CD14-positive monocyte (primary cell): ENCODE measurements around the gene ALOX15. TPM values are rescaled to one million over a fixed set of nuclear protein-coding genes. Genes with fewer than 3 reads are reported as not detected.
A peak's percentile ranks its signal among the peaks of the same experiment; 100 is the strongest.

Experiments
- DNase-seq, 3 donors: peaks; one replicate each; pipeline ENCODE4 v3.0.0-alpha.2; 2011 to 2022
- H2AFZ ChIP-seq: 2 replicates; pipeline ENCODE4 v1.6.0; 2012; ENCODE audit warnings: mild to moderate bottlenecking, low read depth, low read length, inconsistent platforms; ENCODE audit not compliant: insufficient read depth, poor library complexity, severe bottlenecking
- H3K27ac ChIP-seq, 2 donors: 1 replicate in 1 of 2; 2 replicates in 1 of 2; pipeline ENCODE4 v1.5.1; 2012 to 2013; ENCODE audit warnings: low read length in 2 of 2, control low read depth in 1 of 2, inconsistent platforms in 1 of 2, low read depth in 1 of 2, mild to moderate bottlenecking in 1 of 2
- H3K27me3 ChIP-seq, 2 donors: one replicate each; pipeline versions ENCODE4 v1.6.0 to v1.6.1; 2011 to 2013; ENCODE audit warnings: low read length in 2 of 2; ENCODE audit not compliant: control insufficient read depth in 2 of 2, insufficient read depth in 2 of 2
- H3K36me3 ChIP-seq, 2 donors: replicated peaks in 1 of 2; 1 replicate in 1 of 2; 2 replicates in 1 of 2; pipeline versions ENCODE4 v1.5.1 to v1.6.1; 2012 to 2013; ENCODE audit warnings: low read length in 2 of 2, control low read depth in 1 of 2, inconsistent platforms in 1 of 2, mild to moderate bottlenecking in 1 of 2; ENCODE audit not compliant: insufficient read depth in 2 of 2, control insufficient read depth in 1 of 2
- H3K4me1 ChIP-seq, 2 donors: 1 replicate in 1 of 2; 2 replicates in 1 of 2; pipeline versions ENCODE4 v1.5.1 to v1.6.1; 2012 to 2013; ENCODE audit warnings: low read length in 2 of 2, control low read depth in 1 of 2, inconsistent platforms in 1 of 2, mild to moderate bottlenecking in 1 of 2, moderate library complexity in 1 of 2; ENCODE audit not compliant: insufficient read depth in 2 of 2, control insufficient read depth in 1 of 2
- H3K4me2 ChIP-seq: replicated peaks from 2 replicates; pipeline ENCODE3; 2012; ENCODE audit warnings: low read length, moderate library complexity, mild to moderate bottlenecking; ENCODE audit not compliant: poor library complexity, severe bottlenecking; ENCODE audit errors: extremely low read depth
- H3K4me3 ChIP-seq, 3 experiments: fragments of 200-600 bp in 1 of 3; sonication (generic) in 1 of 3; replicated peaks in 1 of 3; 1 replicate in 2 of 3; 2 replicates in 1 of 3; pipeline ENCODE4 v1.5.1; 2011 to 2013; ENCODE audit warnings: low read length in 3 of 3, mild to moderate bottlenecking in 3 of 3, control low read depth in 2 of 3, low read depth in 2 of 3, inconsistent platforms in 1 of 3, moderate library complexity in 1 of 3
- H3K79me2 ChIP-seq: 2 replicates; pipeline ENCODE4 v1.6.0; 2012; ENCODE audit warnings: mild to moderate bottlenecking, control low read depth, inconsistent platforms, low read length, moderate library complexity; ENCODE audit not compliant: insufficient read depth
- H3K9ac ChIP-seq: 2 replicates; pipeline ENCODE4 v1.6.0; 2017; ENCODE audit warnings: low read length, mild to moderate bottlenecking; ENCODE audit not compliant: insufficient read depth, poor library complexity, severe bottlenecking
- H3K9me3 ChIP-seq, 2 donors: replicated peaks in 1 of 2; 1 replicate in 1 of 2; 2 replicates in 1 of 2; pipeline versions ENCODE4 v1.5.1 to v1.6.1; 2012 to 2013; ENCODE audit warnings: low read length in 2 of 2, control low read depth in 1 of 2; ENCODE audit not compliant: control insufficient read depth in 1 of 2, insufficient read depth in 1 of 2
- H4K20me1 ChIP-seq: 2 replicates; pipeline ENCODE4 v1.6.0; 2012; ENCODE audit warnings: mild to moderate bottlenecking, low read length, control low read depth, moderate library complexity; ENCODE audit not compliant: insufficient read depth
- H3K27ac Mint-ChIP-seq, 7 donors: one replicate each; pipeline ENCODE4 v1.8.0; 2020; ENCODE audit warnings: mild to moderate bottlenecking in 7 of 7, mixed read lengths in 7 of 7, moderate library complexity in 6 of 7, inconsistent platforms in 2 of 7
- H3K27me3 Mint-ChIP-seq, 3 donors: one replicate each; pipeline ENCODE4 v1.8.0; 2021 to 2022; ENCODE audit warnings: low read depth in 3 of 3, mild to moderate bottlenecking in 3 of 3, mixed read lengths in 3 of 3, moderate library complexity in 3 of 3, inconsistent platforms in 1 of 3
- H3K36me3 Mint-ChIP-seq, 2 donors: one replicate each; pipeline ENCODE4 v1.8.0; 2020; ENCODE audit warnings: mixed read lengths in 2 of 2, inconsistent platforms in 1 of 2, mild to moderate bottlenecking in 1 of 2
- H3K4me1 Mint-ChIP-seq: one replicate; pipeline ENCODE4 v1.8.0; 2020; ENCODE audit warnings: mild to moderate bottlenecking, mixed read lengths
- H3K4me3 Mint-ChIP-seq, 2 donors: one replicate each; pipeline ENCODE4 v1.8.0; 2020; ENCODE audit warnings: mild to moderate bottlenecking in 2 of 2, mixed read lengths in 2 of 2, moderate library complexity in 1 of 2
- H3K9me3 Mint-ChIP-seq, 7 donors: one replicate each; pipeline ENCODE4 v1.8.0; 2020 to 2022; ENCODE audit warnings: mixed read lengths in 7 of 7, mild to moderate bottlenecking in 6 of 7, moderate library complexity in 6 of 7, inconsistent platforms in 2 of 7
- CTCF ChIP-seq: fragments of 200-600 bp; IDR thresholded peaks from one replicate; pipeline ENCODE4 v1.8.0; 2022; ENCODE audit warnings: antibody characterized with exemption, mild to moderate bottlenecking
- WGBS: methylation state at CpG from one replicate; pipeline ENCODE4 v1.1.5; 2013; ENCODE audit warnings: missing lambda C conversion rate; ENCODE audit not compliant: insufficient coverage; 5-methylcytosine and 5-hydroxymethylcytosine counted together
- intact Hi-C, 2 donors: fragments of 100-400 bp; cut with micrococcal nuclease; formaldehyde crosslinking; loops; one replicate each; pipeline versions ENCODE4 v1.15.0 to v1.15.1; 2023
- polyA plus RNA-seq, 3 donors: library from polyadenylated mRNA; depleted of rRNA in 1 of 3; unstranded in 2 of 3; stranded (reverse) in 1 of 3; fragments of 300-500 nt in 2 of 3; fragments of >200 nt in 1 of 3; fragmentation: Illumina TruSeq in 2 of 3; gene quantifications; 1 replicate in 2 of 3; 2 replicates in 1 of 3; pipeline ENCODE4 v1.2.3, GENCODE V29; 2012 to 2021

The ALOX15 gene
- polyA plus RNA-seq, 3 donors, result 0.05 to 0.13 TPM; not detected in 1

GRCh38 chr17:4678448-4679026 lies 37.1 kb upstream of the ALOX15 start:
- Histone ChIP-seq H3K9me3 (no peaks in the 10 kb centered on the region), H3K4me2 (no peak overlapping the region), H4K20me1 (no peaks in the 10 kb centered on the region), H3K4me1 (no peaks in the 10 kb centered on the region), H3K27me3 (no peaks in the 10 kb centered on the region), H3K27ac (no peak overlapping the region), H2AFZ (no peak overlapping the region), H3K9ac (no peak overlapping the region), H3K4me3 (no peak overlapping the region), H3K79me2 (no peaks in the 10 kb centered on the region), H3K36me3 (peaks cover 59 to 94% of the 10 kb centered on the region in 2 donors)
- no peak for DNase-seq
- Mint-ChIP-seq H3K4me3 (no peak overlapping the region), H3K27ac (no peak overlapping the region), H3K27me3 (no peaks in the 10 kb centered on the region), H3K4me1 (no peaks in the 10 kb centered on the region), H3K9me3 (no peaks in the 10 kb centered on the region), H3K36me3 (peaks cover 80 to 89% of the 10 kb centered on the region in 2 donors)
- WGBS, result 29% methylated on average over 12 of the region's 14 CpGs
- intact Hi-C loops, result no loop called here
- no peak for TF ChIP-seq CTCF

- Mint-ChIP-seq H3K36me3 (peaks cover 83 to 92% of the 10 kb centered on the region in 2 donors), H3K4me3 (no peak overlapping the region), H3K27me3 (peaks cover 0 to 2% (median 0%) of the 10 kb centered on the region in 3 donors), H3K4me1 (no peaks in the 10 kb centered on the region), H3K9me3 (no peaks in the 10 kb centered on the region), H3K27ac (peak overlapping the region in 3 of 7 donors; percentile 9 to 43 (median 35))
- H3K4me2 ChIP-seq, result no peak overlapping the region
- 98% methylated on average over 6 of the region's 7 CpGs for WGBS
- H3K9ac ChIP-seq, result no peak overlapping the region
- peaks cover 60 to 97% of the 10 kb centered on the region in 2 donors for H3K36me3 ChIP-seq
- peak overlapping the region in 1 of 2 donors; percentile 31 for H3K27ac ChIP-seq
- H2AFZ ChIP-seq, result no peak overlapping the region
- intact Hi-C loops, result no loop called here
- no peaks in the 10 kb centered on the region for H4K20me1 ChIP-seq
- no peaks in the 10 kb centered on the region for H3K27me3 ChIP-seq
- no peaks in the 10 kb centered on the region for H3K79me2 ChIP-seq
- no peak for TF ChIP-seq CTCF
- DNase-seq, result no peak
- H3K9me3 ChIP-seq, result no peaks in the 10 kb centered on the region
- no peaks in the 10 kb centered on the region for H3K4me1 ChIP-seq
- H3K4me3 ChIP-seq, result no peak overlapping the region
Observed at GRCh38 chr17:4676791-4677190, 35.3 kb upstream of the ALOX15 start.
